Left cardiac atrium (tissue), 4 donors: Measurements from ENCODE around the gene RSPH4A. TPM values are rescaled to one million over a fixed set of nuclear protein-coding genes. Genes with fewer than 3 reads are reported as not detected.
"Not testable (repeated sequence)": the region's sequence is repeated elsewhere in the genome, so short reads cannot be mapped to it uniquely, and the experiment has no call there.

ENCODE experiments used
- ATAC-seq, 2 donors: fragments of 200-7000 bp; cut with Tn5 transposase; one replicate each; pipeline ENCODE4 v1.9.1; 2020; ENCODE audit warnings: mild to moderate bottlenecking in 2 of 2, moderate library complexity in 2 of 2
- DNase-seq: peaks from one replicate; pipeline ENCODE4 v3.0.0-alpha.2; 2020
- intact Hi-C, 2 donors: fragments of 100-400 bp; cut with DNase I; formaldehyde crosslinking; loops; one replicate each; pipeline versions ENCODE4 v1.14.1 to v1.15.1; 2022 to 2023
- total RNA-seq, 2 donors: library from RNA; stranded (reverse); fragmentation: NEBNext Ultra II Directional; extraction: Animal tissue kit (Norgen Biotek cat#: 25700); gene quantifications; one replicate each; pipeline ENCODE4 v1.2.1, GENCODE V29; 2021
- donor health status: DM: no; HTN: yes; CAD: no.
- donor health status: DM: no; HTN: yes; CAD: no; lungs with severe emphysema.
- donor health status: DM: yes; HTN: yes; CAD: no.
- donor health status: Dilated cardiomyopathy.

Gene RSPH4A
- total RNA-seq, 2 donors from 2014 or later, result 0.12 to 0.31 TPM

- no peak for DNase-seq
- intact Hi-C loops, result no loop called here
- peak in 1 of 2 donors; percentile 40 for ATAC-seq
Observed at GRCh38 chr6:116616737-116617053, 416 bp downstream of the RSPH4A start.

- ATAC-seq (no peak), DNase-seq (no peak)
- intact Hi-C loops, result no loop called here
Observed at GRCh38 chr6:116624036-116624805, 7.9 kb downstream of the RSPH4A start.

DNA sequence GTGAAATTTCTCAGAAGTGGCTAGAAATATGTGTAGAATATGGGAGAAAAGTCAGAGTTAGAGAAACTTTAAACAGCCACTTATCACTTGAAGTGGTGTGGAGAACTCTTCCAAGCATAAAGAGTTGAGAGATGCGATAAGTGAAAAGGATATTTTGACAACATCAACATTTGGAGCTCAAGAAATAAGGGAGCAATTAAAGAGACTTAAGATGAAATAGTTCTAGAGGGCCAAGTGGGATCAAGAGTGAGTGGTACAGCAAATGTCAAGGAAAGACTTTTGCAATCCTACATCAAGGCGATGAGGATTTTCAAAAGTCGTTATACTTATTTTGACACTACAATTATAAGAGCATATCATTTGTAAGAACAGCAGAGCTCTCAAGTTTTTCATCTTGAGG is 9.6 kb downstream of the RSPH4A start:
- no peak for ATAC-seq
- DNase-seq, result no peak
- intact Hi-C loops, result no loop called here

- DNase-seq (no peak), ATAC-seq (no peak)
- intact Hi-C loops, result no loop called here
Observed at GRCh38 chr6:116629563-116629981, 13.3 kb downstream of the RSPH4A start.

DNA sequence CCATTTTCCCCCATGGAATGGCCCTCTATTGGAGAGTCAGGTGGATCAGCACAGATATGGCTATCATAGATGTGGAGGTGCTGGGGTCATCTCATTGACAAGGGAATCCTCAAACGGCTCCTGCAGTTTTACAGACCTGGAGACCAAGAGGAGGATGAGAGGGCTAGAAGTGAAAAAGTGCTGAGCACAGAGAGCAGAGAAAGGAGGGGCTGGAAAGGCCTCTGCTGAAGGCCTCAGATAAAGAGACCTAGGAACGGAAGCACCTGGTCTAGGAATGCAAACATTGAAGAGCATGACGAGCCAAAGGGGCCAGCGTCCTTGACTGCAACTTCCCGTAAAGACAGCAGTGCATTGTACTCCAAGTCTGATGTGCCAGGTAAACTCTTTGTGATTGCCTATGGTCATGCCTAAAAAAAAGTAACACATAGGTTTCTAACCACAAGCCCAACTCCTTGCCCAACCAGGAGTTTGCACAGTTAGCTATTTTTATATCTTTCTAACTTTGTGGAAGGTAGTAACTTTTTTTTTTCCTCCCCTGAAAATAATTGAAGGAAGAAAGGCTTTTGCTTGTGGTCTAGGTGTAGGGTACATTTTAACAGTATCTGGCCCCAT is 15.2 kb downstream of the RSPH4A start:
- intact Hi-C loops, result no loop called here
- ATAC-seq, result no peak
- no peak for DNase-seq

GRCh38 chr6:116633685-116634084 is 17.4 kb downstream of the RSPH4A start:
- intact Hi-C loops, result no loop called here
- no peak for ATAC-seq
- DNase-seq, result no peak

DNA sequence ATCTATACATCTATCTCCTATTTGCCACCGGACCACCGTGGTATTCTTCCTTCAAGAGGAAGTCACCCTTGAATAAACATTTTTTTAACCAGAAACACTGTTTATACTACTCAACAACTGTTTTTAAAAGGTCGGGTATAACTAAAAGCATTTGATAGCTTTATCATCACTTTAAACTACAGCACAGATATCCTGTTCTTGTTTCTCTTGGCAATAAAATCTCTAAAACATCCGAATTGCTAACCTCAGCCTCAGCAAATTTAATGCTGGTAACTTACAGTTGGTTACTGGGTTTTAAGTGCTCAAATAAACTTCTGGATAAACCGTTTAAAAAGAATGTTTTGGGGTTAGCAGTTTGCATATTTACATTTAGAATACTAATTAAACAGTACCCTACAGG is 31.9 kb downstream of the RSPH4A start:
- ATAC-seq (no peak), DNase-seq (no peak)
- intact Hi-C loops, result no loop called here

DNA sequence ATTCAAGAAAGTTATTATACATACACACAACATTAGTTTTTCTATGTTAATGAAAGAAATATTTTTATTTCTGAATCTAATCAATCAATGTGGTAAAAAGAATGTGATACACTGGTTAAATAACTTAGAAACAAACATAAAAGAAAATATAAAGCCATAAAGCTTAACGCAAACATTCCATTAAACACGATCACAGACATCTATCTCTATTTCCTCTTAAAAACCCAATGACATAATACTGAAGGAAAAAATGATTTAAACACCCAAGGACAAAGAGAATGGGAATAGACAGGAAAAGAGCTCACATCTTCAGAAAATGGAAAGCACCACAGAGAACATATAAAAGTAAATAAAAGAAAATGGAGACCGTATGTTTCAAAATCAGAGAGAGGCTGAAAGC is 32.9 kb downstream of the RSPH4A start:
- DNase-seq (no peak), ATAC-seq (no peak)
- intact Hi-C loops, result no loop called here

DNA sequence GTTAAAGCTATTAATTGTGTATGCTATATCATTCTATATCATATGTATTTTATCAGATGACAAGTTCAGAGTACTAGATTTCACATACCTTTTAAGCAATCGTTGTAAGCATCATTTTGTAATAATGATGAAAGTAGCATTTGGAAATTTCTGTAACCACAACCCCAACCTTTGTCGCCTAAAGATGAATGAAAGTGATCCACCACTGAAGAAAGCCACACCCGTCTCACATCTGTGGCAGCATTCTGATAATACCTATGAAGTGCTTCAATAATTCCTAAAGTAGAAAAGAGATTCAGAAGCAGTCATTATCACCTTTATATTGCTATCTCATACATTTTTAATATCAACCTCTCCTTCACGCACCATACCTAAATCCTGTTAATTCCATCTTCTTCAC is 35.6 kb downstream of the RSPH4A start:
- no peak for ATAC-seq
- no peak for DNase-seq
- intact Hi-C loops, result loop anchor here in 1 of 2 donors (10.0 kb wide), 1 partner anchor 47 kb away; no protein-coding TSS in a partner anchor

DNA sequence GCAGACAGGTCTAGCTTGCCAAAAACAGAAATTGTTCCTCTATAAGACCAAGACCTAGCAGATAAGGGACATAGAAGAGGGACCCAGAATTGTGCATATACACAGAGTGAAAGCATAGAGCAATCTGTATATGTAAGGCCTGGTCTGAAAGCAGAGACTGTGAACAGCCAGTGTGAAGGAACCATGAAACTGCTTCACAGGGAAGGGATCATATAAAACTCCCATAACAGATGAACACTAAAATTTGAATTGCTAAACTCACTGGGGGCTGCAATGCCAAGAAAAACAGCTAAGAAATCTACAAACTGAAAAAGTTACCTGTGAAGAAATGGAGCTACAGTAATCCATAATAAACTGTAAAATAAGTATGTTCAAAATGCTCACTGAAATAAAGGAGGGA is 45.3 kb downstream of the RSPH4A start:
- ATAC-seq (no peak), DNase-seq (no peak)
- intact Hi-C loops, result no loop called here

- DNase-seq, result no peak
- no peak for ATAC-seq
- intact Hi-C loops, result no loop called here
Observed at GRCh38 chr6:116662202-116662601, 45.9 kb downstream of the RSPH4A start.

- intact Hi-C loops, result no loop called here
- DNase-seq, result no peak
- no peak for ATAC-seq
Observed at GRCh38 chr6:116663308-116663707, 47.0 kb downstream of the RSPH4A start.

DNA sequence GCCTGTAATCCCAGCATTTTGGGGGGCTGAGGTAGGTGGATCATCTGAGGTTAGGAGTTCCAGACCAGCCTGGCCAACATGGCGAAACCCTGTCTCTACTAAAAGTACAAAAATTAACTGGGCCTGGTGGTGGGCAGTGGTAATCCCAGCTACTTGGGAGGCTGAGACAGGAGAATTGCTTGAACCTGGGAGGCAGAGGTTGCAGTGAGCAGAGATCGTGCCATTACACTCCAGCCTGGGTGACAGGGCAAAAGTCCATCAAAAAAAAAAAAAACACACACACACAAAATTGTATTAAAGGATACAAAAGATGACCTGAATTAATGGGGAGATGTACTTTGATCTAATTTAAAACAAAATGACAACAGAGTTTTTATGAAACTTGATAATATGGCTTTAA is 47.9 kb downstream of the RSPH4A start:
- DNase-seq, intact Hi-C loops, ATAC-seq: not testable (repeated sequence)

DNA sequence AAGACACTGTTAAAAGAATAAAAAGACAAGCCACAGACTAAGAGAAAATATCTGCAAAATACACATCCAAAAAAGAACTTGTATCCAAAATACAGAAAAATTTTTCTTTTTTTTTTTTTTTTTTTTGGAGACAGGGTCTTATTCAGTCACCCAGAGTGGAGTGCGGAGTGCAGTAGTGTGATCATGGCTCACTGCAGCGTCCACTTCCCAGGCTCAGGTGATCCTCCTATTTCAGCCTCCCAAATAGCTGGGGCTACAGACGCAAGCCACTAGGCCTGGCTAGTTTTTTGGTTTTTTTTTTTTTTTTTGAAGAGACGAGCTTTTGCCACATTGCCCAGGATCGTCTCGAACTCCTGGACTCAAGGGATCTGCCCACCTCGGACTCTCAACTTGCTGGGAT is 49.2 kb downstream of the RSPH4A start:
- intact Hi-C loops, result no loop called here

GRCh38 chr6:116666869-116667268 is 50.6 kb downstream of the RSPH4A start:
- intact Hi-C loops, result no loop called here
- ATAC-seq (no peak), DNase-seq (no peak)

More for the DNA sequence above, 49.2 kb downstream of the RSPH4A start:
- ATAC-seq (no peak), DNase-seq (no peak)

GRCh38 chr6:116667623-116668022 is 51.3 kb downstream of the RSPH4A start:
- intact Hi-C loops, result no loop called here
- DNase-seq, result no peak
- no peak for ATAC-seq

- no peak for ATAC-seq
- intact Hi-C loops, result no loop called here
- DNase-seq, result no peak
Observed at GRCh38 chr6:116672306-116672705, 56.0 kb downstream of the RSPH4A start.

DNA sequence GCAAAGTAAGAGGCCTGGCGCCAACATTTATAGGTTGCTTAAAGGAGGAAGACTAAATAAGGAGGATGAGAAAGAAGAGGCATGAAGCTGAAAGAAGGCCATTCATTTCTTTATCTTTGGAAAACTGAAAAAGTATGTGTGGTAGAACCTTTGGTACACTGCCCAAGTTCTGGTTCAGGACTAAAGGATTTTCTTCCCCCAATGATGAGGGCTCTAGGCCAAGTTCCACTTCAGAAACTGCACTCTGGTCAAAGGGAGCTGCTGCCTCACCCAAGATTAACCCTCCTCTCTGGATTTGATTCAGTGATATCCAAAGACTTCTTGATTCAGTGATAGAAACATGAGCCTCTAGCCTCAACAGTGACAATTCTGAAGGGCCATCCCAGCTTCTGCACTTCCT is 59.7 kb downstream of the RSPH4A start:
- intact Hi-C loops, result no loop called here
- ATAC-seq, result no peak
- no peak for DNase-seq

- intact Hi-C loops, result no loop called here
- DNase-seq (peak; percentile 93), ATAC-seq (peak; percentile 99)
Observed at GRCh38 chr6:116680880-116681672, 64.8 kb downstream of the RSPH4A start, which contains the start of gene KPNA5. Gene KPNA5 (plus strand): TSS chr6:116681211. CDS start chr6:116681335, 124 bp downstream.

DNA sequence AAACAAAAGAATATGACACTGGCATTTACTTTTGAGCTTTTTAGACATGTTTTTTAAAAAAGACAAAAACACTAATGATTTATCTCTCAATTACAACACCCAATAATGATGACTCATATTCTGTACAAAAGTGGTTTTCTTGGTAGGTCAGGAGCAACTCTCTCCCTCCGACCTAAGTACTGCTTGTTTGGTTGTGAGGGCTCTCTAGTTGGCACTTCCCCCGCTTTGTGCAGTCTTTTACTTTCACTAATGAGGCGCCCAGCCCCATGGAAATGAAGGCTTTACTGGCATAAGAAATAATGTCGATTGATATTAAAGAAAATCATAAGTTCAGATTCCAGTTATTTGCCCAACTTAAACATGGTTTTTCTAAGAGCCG is 66.0 kb downstream of the RSPH4A start:
- ATAC-seq (no peak), DNase-seq (no peak)
- intact Hi-C loops, result no loop called here
